GM19328 (cell line): ENCODE results near the gene SCGB1D2.

Experiments
- ATAC-seq: cut with Tn5 transposase; IDR thresholded peaks from one replicate; pipeline ENCODE4 v1.9.1; 2021; ENCODE audit warnings: mild to moderate bottlenecking, moderate library complexity; ENCODE audit not compliant: unreplicated experiment

The SCGB1D2 gene

DNA sequence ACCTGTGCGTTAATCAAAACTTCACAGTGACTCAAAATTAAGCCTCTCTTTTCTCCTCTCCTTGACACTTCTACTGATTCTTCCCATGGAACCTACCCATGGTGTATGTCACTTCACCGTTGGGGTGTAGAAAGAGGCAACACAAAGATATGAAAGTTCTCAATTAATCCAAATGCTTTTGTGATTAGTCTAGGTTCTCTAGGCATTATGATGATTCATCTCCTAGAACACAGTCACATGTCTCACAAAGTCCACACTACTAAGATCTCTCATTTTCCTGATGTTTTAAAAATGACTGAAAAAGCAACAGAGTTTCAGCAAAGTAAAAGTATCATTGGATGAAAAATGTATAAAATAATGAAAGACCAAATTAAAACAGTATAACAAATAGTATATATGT, 14.2 kb downstream of the SCGB1D2 start:
- no peak for ATAC-seq

DNA sequence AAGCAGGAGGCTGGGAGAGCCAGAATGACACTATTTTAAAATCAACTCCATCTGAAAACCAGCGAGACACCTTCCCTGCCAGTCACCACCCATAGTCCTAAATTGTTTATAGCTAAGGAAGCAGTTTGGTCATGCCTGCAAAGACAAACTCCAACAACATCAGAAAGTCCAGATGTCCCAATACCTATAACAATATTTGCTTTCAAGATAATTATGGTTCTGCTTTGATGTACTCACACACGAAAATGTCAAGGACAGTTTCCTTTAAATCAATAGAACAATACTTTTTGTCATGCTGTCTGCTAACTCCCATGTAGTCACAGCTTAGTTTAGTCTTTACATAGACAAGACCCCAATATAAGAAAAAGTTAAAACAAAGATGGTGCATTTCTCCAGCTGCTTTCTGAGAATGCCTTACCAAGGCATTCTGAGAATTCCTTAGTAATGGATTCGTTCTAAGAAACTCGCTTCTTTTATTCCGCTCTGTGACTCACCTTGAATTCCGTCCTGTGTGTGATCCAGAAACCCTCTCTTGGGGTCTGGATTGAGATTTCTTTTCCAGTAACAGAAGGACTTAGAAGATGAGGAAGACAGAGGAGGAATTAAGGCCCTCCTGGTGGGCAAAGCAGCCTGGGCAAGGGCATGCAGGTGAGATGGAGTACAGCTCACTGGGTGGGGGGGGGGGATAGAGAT, 18.4 kb downstream of the SCGB1D2 start:
- no peak for ATAC-seq

DNA sequence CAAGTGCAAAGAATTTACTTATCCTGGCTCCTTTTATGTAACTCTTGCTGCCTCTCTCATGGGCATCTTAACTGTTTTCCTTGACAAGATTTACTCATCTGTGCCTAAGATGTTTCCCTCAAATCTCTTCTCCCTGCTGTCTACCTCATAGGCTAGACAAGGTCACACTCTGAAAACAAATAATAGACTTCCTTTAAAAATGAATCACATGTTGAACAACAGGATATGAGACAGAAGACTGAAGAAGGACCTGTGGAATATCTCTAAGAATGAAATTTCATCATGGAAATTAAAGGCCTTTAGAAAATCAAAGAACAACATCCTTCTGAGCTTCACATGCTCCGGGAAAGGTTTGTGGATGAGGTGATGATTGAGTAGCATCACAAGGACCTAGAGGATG, 22.0 kb downstream of the SCGB1D2 start:
- no peak for ATAC-seq

DNA sequence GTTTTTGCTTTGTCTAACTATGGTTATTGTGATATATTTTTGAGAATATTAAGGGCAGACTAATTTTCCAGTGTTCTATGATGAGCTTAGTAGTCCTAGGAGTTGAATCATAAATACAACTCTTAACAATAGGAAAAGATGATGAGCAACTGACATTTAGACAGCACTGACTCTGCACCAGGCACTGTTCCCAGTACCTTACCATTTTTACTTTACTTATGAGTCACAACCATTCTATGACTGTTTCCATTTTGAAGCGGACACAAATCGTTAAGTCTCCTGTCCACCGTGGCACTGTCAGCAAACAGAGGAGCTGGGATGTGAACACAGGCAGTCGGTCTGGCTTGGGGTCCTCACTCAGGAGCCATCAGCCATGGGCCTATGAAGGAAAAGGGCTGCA, 24.5 kb downstream of the SCGB1D2 start:
- ATAC-seq, result no peak

DNA sequence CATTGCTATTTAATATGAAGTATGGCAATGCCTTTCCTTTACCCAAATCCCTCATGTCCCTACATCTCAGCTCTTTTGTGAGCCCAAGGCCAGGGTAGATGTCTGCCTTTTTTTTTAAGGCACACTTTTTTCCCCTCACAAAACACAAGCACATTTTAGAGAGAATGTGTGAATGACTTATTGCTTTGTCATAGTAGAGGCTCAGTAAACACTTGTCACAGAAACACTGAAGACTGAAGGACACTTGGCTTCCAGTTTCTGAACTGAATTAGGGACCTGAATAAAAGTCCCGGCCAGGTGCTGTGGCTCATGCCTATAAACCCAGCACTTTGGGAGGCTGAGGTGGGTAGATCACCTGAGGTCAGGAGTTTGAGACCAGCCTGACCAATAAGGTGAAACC, 25.0 kb downstream of the SCGB1D2 start:
- ATAC-seq, result no peak

DNA sequence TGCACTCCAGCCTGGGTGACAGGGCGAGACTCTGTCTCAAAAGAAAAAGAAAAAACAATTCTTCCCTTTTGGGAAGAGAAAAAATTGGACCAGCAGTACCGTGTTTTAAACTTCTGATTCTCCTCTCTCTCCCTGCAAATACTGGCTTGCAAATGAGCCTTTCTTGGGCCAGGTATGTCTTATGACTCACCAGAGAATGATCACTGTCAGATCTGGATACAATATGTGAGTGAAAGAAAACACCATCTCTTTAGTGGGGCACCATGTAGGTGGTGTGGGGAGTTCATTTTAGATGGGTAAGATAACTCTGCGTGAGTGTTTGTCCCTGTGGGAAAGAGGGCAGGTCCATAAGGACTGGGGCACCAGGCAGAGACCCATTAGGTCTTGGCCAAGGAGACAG, 25.5 kb downstream of the SCGB1D2 start:
- no peak for ATAC-seq

DNA sequence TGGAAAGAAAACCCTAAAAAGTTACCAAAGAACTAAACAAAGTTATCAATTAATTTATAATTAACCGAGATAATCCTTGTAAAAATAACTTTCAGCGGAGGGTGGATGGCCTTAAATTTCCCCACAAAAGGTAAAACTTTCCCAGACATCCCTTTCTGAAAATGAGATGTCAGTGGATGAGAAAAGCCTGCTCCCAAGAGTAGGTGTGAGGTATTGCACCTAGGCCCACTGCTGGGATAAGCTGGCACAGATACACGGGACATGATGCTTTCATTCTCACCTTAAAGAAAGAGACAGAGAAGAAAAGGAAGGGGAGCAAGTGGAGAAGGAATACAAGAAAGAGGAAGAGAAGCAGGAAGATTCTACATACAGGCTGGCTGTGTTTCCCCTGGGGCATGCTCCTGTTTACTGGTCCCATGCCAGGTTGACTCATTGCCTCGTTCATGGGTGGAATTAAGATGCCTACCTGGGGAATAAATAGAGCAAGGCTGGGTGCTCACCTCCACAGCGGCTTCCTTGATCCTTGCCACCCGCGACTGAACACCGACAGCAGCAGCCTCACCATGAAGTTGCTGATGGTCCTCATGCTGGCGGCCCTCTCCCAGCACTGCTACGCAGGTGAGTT, 27.7 kb downstream of the SCGB1D2 start, which contains the start of gene SCGB2A2:
Gene SCGB2A2 (plus strand): TSS at position 505 of the 625 bp plus-strand sequence. CDS start 59 bp downstream, at position 564.
- no peak for ATAC-seq

DNA sequence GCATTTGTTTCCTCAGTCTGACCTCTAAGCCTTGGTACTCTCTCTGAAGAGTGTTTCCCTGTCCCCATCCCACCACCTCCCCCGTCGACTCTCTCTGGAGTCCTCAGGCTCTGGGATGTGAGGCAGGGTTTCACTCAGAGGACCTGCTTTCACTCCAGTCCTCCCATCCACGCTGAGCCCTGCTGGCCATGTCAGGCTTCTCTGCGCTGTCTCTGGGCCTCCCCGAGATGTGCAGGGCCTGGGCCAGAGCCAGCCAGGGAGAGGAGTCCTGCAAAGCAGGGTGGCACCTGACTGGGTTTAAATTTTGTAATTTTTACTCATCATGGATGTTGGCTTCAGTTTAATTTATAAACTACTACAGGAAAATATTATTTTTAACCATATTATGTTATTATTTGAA, 31.2 kb downstream of the SCGB1D2 start:
- ATAC-seq, result no peak

DNA sequence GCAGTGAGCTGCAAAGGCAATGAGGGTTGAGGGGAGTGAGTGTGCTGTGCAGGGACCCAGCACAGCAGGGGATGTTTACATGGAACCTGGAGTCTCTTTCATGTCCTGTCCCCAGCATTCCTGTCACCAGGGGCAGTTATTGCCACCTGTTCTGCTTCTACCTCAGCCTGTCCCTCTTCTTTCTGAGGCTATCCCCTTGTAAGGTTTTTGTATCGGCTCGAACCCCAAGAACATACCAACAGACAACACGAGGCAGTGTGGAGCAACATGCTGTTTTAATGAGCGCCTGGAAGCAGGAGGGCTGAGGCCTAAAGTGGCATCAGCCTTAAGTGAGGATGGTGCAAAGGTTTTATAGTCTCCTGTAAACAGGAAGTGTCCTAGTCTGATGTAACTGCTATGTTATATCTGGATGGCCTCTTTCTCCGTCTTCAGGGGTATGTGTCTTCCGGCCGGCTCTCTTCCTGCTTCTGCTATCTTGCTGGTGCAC, 31.8 kb downstream of the SCGB1D2 start:
- ATAC-seq, result no peak

DNA sequence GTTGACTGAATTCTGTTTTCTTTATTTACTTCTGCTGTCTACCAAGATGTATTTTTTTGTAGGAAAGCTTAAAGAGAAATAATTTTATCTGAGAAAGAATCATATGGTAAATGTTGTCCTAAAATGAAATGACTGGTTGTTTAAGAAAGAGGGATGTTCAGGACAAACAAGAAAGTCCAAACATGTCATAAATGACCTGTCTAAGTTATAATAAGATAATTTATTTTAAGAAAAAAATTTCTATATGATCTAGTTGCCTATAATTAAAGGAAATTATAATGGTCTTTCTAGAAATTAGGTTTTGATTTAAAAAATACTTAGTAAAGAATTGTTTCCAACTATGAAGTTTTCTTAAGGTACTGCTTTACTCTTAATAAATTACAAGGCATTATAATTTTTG, 38.4 kb downstream of the SCGB1D2 start:
- no peak for ATAC-seq
